Measurements from ENCODE around the gene NSD2.
"Not testable (repeated sequence)": the region's sequence is repeated elsewhere in the genome, so short reads cannot be mapped to it uniquely, and the experiment has no call there.

NSD2 gene

GRCh38 chr4:2011583-2011982, 140.4 kb downstream of the NSD2 start:
- DNase-seq (ENCODE audit: low read depth, low spot score): no peak
- TF ChIP-seq CTCF (IDR thresholded peaks at IDR 0.05; ENCODE audit: insufficient read depth, low read length, missing control alignments): no peak
- POLR2A ChIA-PET: no interaction called here
- CTCF ChIA-PET: interaction anchor here (1.2 kb wide), 1 partner anchor 25 kb away, joined by 3 read pairs; no protein-coding TSS in a partner anchor
- no peak overlapping the region for H3K4me3 ChIP-seq (ENCODE audit: low read depth, low read length)

GRCh38 chr4:2015008-2015407, 143.8 kb downstream of the NSD2 start:
- DNase-seq (ENCODE audit: low read depth, low spot score): no peak
- ChIA-PET CTCF (no interaction called here), POLR2A (no interaction called here)

GRCh38 chr4:2021358-2022018, 150.3 kb downstream of the NSD2 start:
- POLR2A ChIA-PET; H3K4me3 ChIP-seq (ENCODE audit: low read depth, low read length); DNase-seq (ENCODE audit: low read depth, low spot score); CTCF ChIA-PET: not testable (repeated sequence)

More at GRCh38 chr4:2015008-2015407, 143.8 kb downstream of the NSD2 start:
- no peak for TF ChIP-seq CTCF (IDR thresholded peaks at IDR 0.05; ENCODE audit: insufficient read depth, low read length, missing control alignments)
- no peak overlapping the region for H3K4me3 ChIP-seq (ENCODE audit: low read depth, low read length)

GRCh38 chr4:2024683-2025082, 153.5 kb downstream of the NSD2 start:
- no peak for DNase-seq (ENCODE audit: low read depth, low spot score)
- CTCF ChIA-PET: no interaction called here
- no peak overlapping the region for H3K4me3 ChIP-seq (ENCODE audit: low read depth, low read length)
- TF ChIP-seq CTCF (IDR thresholded peaks at IDR 0.05; ENCODE audit: insufficient read depth, low read length, missing control alignments): no peak
- POLR2A ChIA-PET: no interaction called here

GRCh38 chr4:2025817-2026216, 154.6 kb downstream of the NSD2 start:
- ChIA-PET POLR2A (no interaction called here), CTCF (no interaction called here)
- no peak for TF ChIP-seq CTCF (IDR thresholded peaks at IDR 0.05; ENCODE audit: insufficient read depth, low read length, missing control alignments)
- no peak for DNase-seq (ENCODE audit: low read depth, low spot score)
- no peak overlapping the region for H3K4me3 ChIP-seq (ENCODE audit: low read depth, low read length)

- CTCF ChIA-PET; POLR2A ChIA-PET; DNase-seq (ENCODE audit: low read depth, low spot score): not testable (repeated sequence)
Measured at GRCh38 chr4:2027120-2027519, 155.9 kb downstream of the NSD2 start.

GRCh38 chr4:2031161-2031560, 160.0 kb downstream of the NSD2 start:
- POLR2A ChIA-PET; DNase-seq (ENCODE audit: low read depth, low spot score); H3K4me3 ChIP-seq (ENCODE audit: low read depth, low read length); CTCF ChIA-PET: not testable (repeated sequence)

More at GRCh38 chr4:2027120-2027519, 155.9 kb downstream of the NSD2 start:
- not testable (repeated sequence) for H3K4me3 ChIP-seq (ENCODE audit: low read depth, low read length)
